SU-DHL-6 (cell line): Measurements from ENCODE around the gene OSER1.

Experiments used
- H2AFZ ChIP-seq: fragments of 200-600 bp; sonication (generic); 2 replicates; pipeline ENCODE4 v1.6.1; 2014; ENCODE audit warnings: low read depth, mild to moderate bottlenecking, moderate library complexity, mixed read lengths, antibody characterized with exemption, low read length; ENCODE audit not compliant: severe bottlenecking
- H3F3A ChIP-seq: fragments of 200-600 bp; shearing (Covaris generic); 2 replicates; pipeline ENCODE4 v1.6.0; 2016; ENCODE audit warnings: antibody characterized with exemption, mild to moderate bottlenecking; ENCODE audit not compliant: insufficient read depth
- H3K27ac ChIP-seq: fragments of 200-600 bp; sonication (generic); 2 replicates; pipeline ENCODE4 v1.5.1; 2016; ENCODE audit warnings: low read depth, mild to moderate bottlenecking, low read length, moderate library complexity, mixed read lengths
- H3K27me3 ChIP-seq: fragments of 200-600 bp; sonication (generic), shearing (Covaris generic); 2 replicates; pipeline ENCODE4 v1.6.0; 2014; ENCODE audit warnings: mild to moderate bottlenecking, low read length
- H3K36me3 ChIP-seq: fragments of 200-600 bp; sonication (generic); 2 replicates; pipeline ENCODE4 v1.6.1; 2014; ENCODE audit warnings: mild to moderate bottlenecking, low read length, mixed read lengths
- H3K4me2 ChIP-seq: fragments of 300-600, 200-600 bp; shearing (Covaris generic), sonication (generic); 2 replicates; pipeline ENCODE4 v1.6.0; 2014; ENCODE audit warnings: low read length, low read depth, mild to moderate bottlenecking; ENCODE audit not compliant: poor library complexity, severe bottlenecking
- H3K4me3 ChIP-seq: fragments of 200-600 bp; sonication (generic); 2 replicates; pipeline ENCODE4 v1.5.1; 2014; ENCODE audit warnings: antibody characterized with exemption, low read length, mild to moderate bottlenecking, mixed read lengths; ENCODE audit not compliant: insufficient read depth, poor library complexity, severe bottlenecking
- H3K79me2 ChIP-seq: fragments of 200-600 bp; sonication (generic); 2 replicates; pipeline ENCODE4 v1.6.1; 2014; ENCODE audit warnings: mild to moderate bottlenecking, low read length, moderate library complexity; ENCODE audit not compliant: insufficient read depth
- H3K9ac ChIP-seq: fragments of 200-600 bp; sonication (generic); 2 replicates; pipeline ENCODE4 v1.7.0; 2014; ENCODE audit warnings: mild to moderate bottlenecking, low read length
- H3K9me2 ChIP-seq: fragments of 200-600 bp; sonication (generic); replicated peaks from 2 replicates; pipeline ENCODE4 v1.6.1; 2014; ENCODE audit warnings: low read length; ENCODE audit not compliant: insufficient read depth
- H3K9me3 ChIP-seq: fragments of 200-600 bp; sonication (generic); 2 replicates; pipeline ENCODE4 v1.6.1; 2014; ENCODE audit warnings: low read length, mixed read lengths; ENCODE audit not compliant: insufficient read depth
- H4K20me1 ChIP-seq: fragments of 200-600 bp; sonication (generic); 2 replicates; pipeline ENCODE4 v1.6.1; 2014; ENCODE audit warnings: low read depth, mild to moderate bottlenecking, antibody characterized with exemption, low read length, moderate library complexity, mixed read lengths
- CTCF ChIP-seq: fragments of 200-600 bp; sonication (generic); IDR thresholded peaks from one replicate; pipeline ENCODE4 v1.5.1; 2017; ENCODE audit warnings: antibody characterized with exemption, mild to moderate bottlenecking, low read length, moderate library complexity; ENCODE audit not compliant: insufficient read depth, poor library complexity, severe bottlenecking
- EZH2phosphoT487 ChIP-seq: fragments of 200-600 bp; sonication (generic), shearing (Covaris generic); conservative IDR thresholded peaks from 2 replicates; pipeline ENCODE4 v1.6.1; 2018; ENCODE audit warnings: mild to moderate bottlenecking, antibody characterized with exemption, low read length, moderate library complexity, mixed read lengths

Gene OSER1

GRCh38 chr20:44222027-44222426 lies 11.5 kb upstream of the OSER1 start:
- no peaks in the 10 kb centered on the region for H3F3A ChIP-seq
- no peak overlapping the region for H2AFZ ChIP-seq
- no peak overlapping the region for H3K9ac ChIP-seq
- H3K27ac ChIP-seq: no peak overlapping the region
- H3K9me2 ChIP-seq: no peaks in the 10 kb centered on the region
- no peaks in the 10 kb centered on the region for H3K27me3 ChIP-seq
- no peaks in the 10 kb centered on the region for H4K20me1 ChIP-seq
- no peak overlapping the region for H3K4me2 ChIP-seq
- H3K36me3 ChIP-seq: no peaks in the 10 kb centered on the region
- no peaks in the 10 kb centered on the region for H3K79me2 ChIP-seq
- TF ChIP-seq CTCF: no peak
- TF ChIP-seq EZH2phosphoT487: no peak
- no peak overlapping the region for H3K4me3 ChIP-seq
- H3K9me3 ChIP-seq: no peaks in the 10 kb centered on the region

DNA sequence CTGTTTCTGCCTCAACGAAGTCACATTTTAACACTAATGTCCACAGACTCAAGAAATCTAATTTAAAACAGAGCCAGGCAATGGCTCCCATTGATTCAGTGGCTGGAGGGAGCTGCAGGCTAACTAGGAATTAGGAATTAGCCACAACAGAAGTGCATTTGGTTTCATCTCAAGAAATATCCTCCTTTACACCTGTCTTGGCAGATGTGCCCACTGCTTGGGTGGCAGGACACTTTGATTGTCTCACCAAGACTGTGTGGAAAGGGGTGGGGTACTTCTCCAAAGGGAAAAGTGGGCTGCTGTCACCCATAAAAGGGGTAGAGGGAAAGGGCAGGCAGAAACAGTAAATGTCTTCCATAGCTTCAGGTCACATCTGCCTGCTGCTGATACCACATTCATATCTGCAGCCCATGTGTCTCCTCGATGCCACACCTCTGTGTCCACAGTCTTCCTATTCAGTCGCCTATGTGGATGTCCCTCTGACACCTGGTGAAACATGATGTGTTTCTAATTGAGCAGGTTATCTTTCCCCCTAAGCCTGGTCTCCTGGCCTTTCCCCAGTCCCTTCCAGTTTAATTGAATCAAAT lies 10.9 kb upstream of the OSER1 start:
- TF ChIP-seq CTCF: no peak
- TF ChIP-seq EZH2phosphoT487: no peak
- Histone ChIP-seq H3K4me3 (no peak overlapping the region), H2AFZ (no peak overlapping the region), H3K9ac (no peak overlapping the region), H4K20me1 (no peaks in the 10 kb centered on the region), H3K79me2 (no peaks in the 10 kb centered on the region), H3K36me3 (no peaks in the 10 kb centered on the region), H3K4me2 (no peak overlapping the region), H3F3A (no peaks in the 10 kb centered on the region), H3K9me2 (no peaks in the 10 kb centered on the region), H3K27me3 (no peaks in the 10 kb centered on the region), H3K9me3 (no peaks in the 10 kb centered on the region), H3K27ac (no peak overlapping the region)

GRCh38 chr20:44219791-44220190 lies 9.2 kb upstream of the OSER1 start:
- H3K9me3 ChIP-seq: no peaks in the 10 kb centered on the region
- H3K4me3 ChIP-seq: no peak overlapping the region
- H3K36me3 ChIP-seq: no peaks in the 10 kb centered on the region
- no peak overlapping the region for H3K9ac ChIP-seq
- no peaks in the 10 kb centered on the region for H3K9me2 ChIP-seq
- no peaks in the 10 kb centered on the region for H3K79me2 ChIP-seq
- H3K27me3 ChIP-seq: no peaks in the 10 kb centered on the region
- H2AFZ ChIP-seq: no peak overlapping the region
- no peaks in the 10 kb centered on the region for H4K20me1 ChIP-seq
- H3K4me2 ChIP-seq: no peak overlapping the region
- TF ChIP-seq CTCF (no peak), EZH2phosphoT487 (no peak)
- no peak overlapping the region for H3K27ac ChIP-seq
- no peaks in the 10 kb centered on the region for H3F3A ChIP-seq
